ENCODE results near the gene RAD51B.

RAD51B gene

GRCh38 chr14:68775614-68776126 lies 956.1 kb downstream of the RAD51B start:
- DNase-seq: peak; percentile 10

DNA sequence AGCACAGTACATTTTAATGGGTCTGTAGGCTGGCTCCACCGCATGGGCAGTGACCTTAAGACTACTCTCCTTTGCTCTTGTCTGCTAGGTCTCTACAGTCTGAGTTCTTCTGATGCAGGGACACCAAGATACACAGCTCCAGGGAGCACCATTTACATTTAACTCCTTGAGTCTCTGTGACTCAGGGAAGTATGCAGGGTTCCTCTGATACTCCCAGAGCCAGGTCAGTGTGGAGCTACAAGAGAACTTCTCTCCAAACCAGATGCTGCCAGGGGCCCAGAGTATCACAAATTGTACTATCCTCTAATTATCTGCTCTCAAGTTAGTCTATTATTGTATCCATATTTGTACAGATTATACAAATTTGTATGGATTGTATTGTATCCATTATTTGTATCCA lies 958.1 kb downstream of the RAD51B start:
- DNase-seq: no peak

Data from DMS53 (cell line).